ENCODE data around the gene NAB1. TPM values are rescaled to one million over a fixed set of nuclear protein-coding genes. Genes with fewer than 3 reads are reported as not detected.
A peak's percentile ranks its signal among the peaks of the same experiment; 100 is the strongest.

The NAB1 gene
- total RNA-seq, 1 experiment from 2014 or later, result 36.9 TPM

DNA sequence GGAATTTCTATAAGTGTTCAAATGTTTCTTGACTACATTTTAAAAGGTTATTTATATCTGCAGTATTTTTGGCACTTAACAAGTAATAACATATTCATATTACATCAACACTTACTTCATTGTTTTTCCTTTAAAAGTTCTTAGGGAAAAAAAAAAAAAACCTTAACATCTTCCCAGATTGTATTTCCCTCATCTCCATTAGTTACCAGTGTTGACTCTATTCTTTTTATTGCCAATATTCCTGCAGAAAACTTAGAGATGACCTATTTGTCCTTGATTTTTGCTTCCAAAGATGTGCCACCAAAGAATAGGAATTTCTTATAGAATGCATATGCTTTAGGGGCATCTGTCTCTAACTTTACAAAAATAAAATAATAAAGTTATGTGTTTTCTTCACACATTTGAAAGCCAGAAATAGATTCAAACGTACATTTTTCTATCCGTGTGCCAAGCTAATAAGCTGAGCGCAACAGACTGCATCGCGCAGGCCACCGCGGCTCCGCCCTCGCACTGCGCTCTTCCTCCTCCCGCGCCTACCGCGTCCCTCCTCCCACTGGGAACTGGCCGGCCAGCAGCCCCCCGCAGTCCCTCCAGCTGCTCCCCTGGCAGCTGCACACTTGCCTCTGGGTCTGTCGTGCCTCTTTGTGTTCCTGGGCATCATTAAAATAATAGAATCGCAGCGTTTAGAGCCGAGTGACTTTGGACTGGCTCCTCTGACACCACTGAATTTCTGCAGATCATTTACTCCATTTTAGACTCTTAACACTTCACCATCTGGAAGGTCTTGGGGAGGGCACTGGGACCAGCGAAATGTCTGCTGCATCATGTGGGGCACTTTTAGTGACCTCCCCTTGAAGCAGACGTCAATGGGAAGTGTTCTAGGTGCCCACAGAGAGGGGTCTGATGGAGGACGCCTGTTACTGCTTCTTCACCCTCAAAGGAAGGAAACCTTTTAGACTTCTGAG, 21.2 kb upstream of the NAB1 start:
- DNase-seq, result no peak
- Histone ChIP-seq H3K9me3 (ENCODE audit: control insufficient read depth, low read depth, low read length) (no peaks in the 10 kb centered on the region), H3K9ac (ENCODE audit: extremely low read depth, insufficient read length, low read length) (no peak overlapping the region), H3K23ac (ENCODE audit: insufficient read length, low read depth, low read length) (no peak overlapping the region), H2AK5ac (ENCODE audit: insufficient read length, low read length) (no peak overlapping the region), H2AFZ (ENCODE audit: low read length) (no peak overlapping the region), H3K27me3 (ENCODE audit: insufficient read depth, low read length) (no peaks in the 10 kb centered on the region), H2BK12ac (ENCODE audit: insufficient read length, low read depth, low read length) (no peak overlapping the region), H4K20me1 (ENCODE audit: control insufficient read depth, insufficient read depth, insufficient read length) (no peaks in the 10 kb centered on the region), H4K91ac (ENCODE audit: insufficient read length, low read depth, low read length) (no peak overlapping the region), H3K79me1 (ENCODE audit: insufficient read depth, low read depth, low read length, poor library complexity, severe bottlenecking) (no peaks in the 10 kb centered on the region), H3K27ac (ENCODE audit: insufficient read length, low read depth, low read length) (no peak overlapping the region), H3K56ac (ENCODE audit: insufficient read length, low read depth, low read length) (no peak overlapping the region), H2BK20ac (ENCODE audit: low read depth, low read length, poor library complexity, severe bottlenecking) (no peak overlapping the region), H3K18ac (ENCODE audit: insufficient read length, low read depth, low read length) (no peak overlapping the region), H2BK120ac (ENCODE audit: low read depth, low read length, poor library complexity, severe bottlenecking) (no peak overlapping the region), H3K14ac (ENCODE audit: insufficient read depth, low read length) (no peak overlapping the region), H3T11ph (ENCODE audit: low read length) (no peak overlapping the region), H2BK5ac (ENCODE audit: insufficient read length, low read length) (no peak overlapping the region), H4K5ac (ENCODE audit: insufficient read length, low read depth, low read length) (no peak overlapping the region), H3K4me2 (ENCODE audit: insufficient read depth, insufficient read length, low read length) (no peak overlapping the region), H3K79me2 (ENCODE audit: insufficient read depth, low read length) (no peaks in the 10 kb centered on the region), H4K8ac (replicated peaks; ENCODE audit: insufficient read length, low read depth, low read length) (no peak overlapping the region), H3K23me2 (ENCODE audit: insufficient read length, low read depth, low read length, poor library complexity, severe bottlenecking) (no peaks in the 10 kb centered on the region), H3K4ac (ENCODE audit: low read depth, low read length) (no peak overlapping the region), H3K4me1 (ENCODE audit: insufficient read depth, low read length) (no peaks in the 10 kb centered on the region), H2BK15ac (ENCODE audit: low read depth, low read length) (no peak overlapping the region)
- Mint-ChIP-seq H3K27me3 (ENCODE audit: low read depth) (no peaks in the 10 kb centered on the region), H3K9me3 (no peaks in the 10 kb centered on the region), H3K27ac (peak overlapping the region in 1 of 3 experiments; percentile 11; a peak in 1 of 7 replicates), H3K4me1 (peaks cover 0 to 3% of the 10 kb centered on the region in 2 experiments; a peak in 1 of 4 replicates), H3K36me3 (ENCODE audit: insufficient read depth in 1 of 3, low read depth in 3 of 3) (no peaks in the 10 kb centered on the region), H3K4me3 (no peak overlapping the region)
- TF ChIP-seq, protein P1, sequence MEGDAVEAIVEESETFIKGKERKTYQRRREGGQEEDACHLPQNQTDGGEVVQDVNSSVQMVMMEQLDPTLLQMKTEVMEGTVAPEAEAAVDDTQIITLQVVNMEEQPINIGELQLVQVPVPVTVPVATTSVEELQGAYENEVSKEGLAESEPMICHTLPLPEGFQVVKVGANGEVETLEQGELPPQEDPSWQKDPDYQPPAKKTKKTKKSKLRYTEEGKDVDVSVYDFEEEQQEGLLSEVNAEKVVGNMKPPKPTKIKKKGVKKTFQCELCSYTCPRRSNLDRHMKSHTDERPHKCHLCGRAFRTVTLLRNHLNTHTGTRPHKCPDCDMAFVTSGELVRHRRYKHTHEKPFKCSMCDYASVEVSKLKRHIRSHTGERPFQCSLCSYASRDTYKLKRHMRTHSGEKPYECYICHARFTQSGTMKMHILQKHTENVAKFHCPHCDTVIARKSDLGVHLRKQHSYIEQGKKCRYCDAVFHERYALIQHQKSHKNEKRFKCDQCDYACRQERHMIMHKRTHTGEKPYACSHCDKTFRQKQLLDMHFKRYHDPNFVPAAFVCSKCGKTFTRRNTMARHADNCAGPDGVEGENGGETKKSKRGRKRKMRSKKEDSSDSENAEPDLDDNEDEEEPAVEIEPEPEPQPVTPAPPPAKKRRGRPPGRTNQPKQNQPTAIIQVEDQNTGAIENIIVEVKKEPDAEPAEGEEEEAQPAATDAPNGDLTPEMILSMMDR (conservative IDR thresholded peaks at IDR 0.05), result no peak
- no CpG with 5 or more reads among the region's 23 CpGs for WGBS (ENCODE audit: extremely low coverage, insufficient read length, low lambda C conversion rate)
